Peyer's patch (tissue), 4 donors: ENCODE data around the gene PRSS23. TPM values are rescaled to one million over a fixed set of nuclear protein-coding genes. Genes with fewer than 3 reads are reported as not detected.

Experiments
- DNase-seq, 3 donors: peaks; one replicate each; pipeline ENCODE4 v3.0.0-alpha.2; 2017 to 2019
- H3K27ac ChIP-seq, 4 donors: fragments of 200-600 bp; sonication (generic); one replicate each; pipeline ENCODE4 v1.5.1; 2016 to 2019
- H3K27me3 ChIP-seq, 2 donors: fragments of 200-600 bp; sonication (generic); one replicate each; pipeline ENCODE4 v1.5.1; 2019
- H3K36me3 ChIP-seq, 3 donors: fragments of 200-600 bp; sonication (generic); one replicate each; pipeline ENCODE4 v1.5.1; 2016 to 2019
- H3K4me1 ChIP-seq, 4 donors: fragments of 200-600 bp; sonication (generic); one replicate each; pipeline ENCODE4 v1.5.1; 2016 to 2019
- H3K4me3 ChIP-seq, 4 donors: fragments of 200-600 bp; sonication (generic); 1 replicate in 3 of 4; 2 replicates in 1 of 4; pipeline ENCODE4 v1.5.1; 2016 to 2019; ENCODE audit warnings: mild to moderate bottlenecking in 1 of 4
- H3K9me3 ChIP-seq, 4 donors: fragments of 200-600 bp; sonication (generic); one replicate each; pipeline ENCODE4 v1.5.1; 2016 to 2019; ENCODE audit warnings: mild to moderate bottlenecking in 1 of 4
- POLR2A ChIP-seq, 2 donors: fragments of 450-650 bp; IDR thresholded peaks; one replicate each; pipeline ENCODE4 v1.5.1; 2017; ENCODE audit warnings: antibody characterized with exemption in 2 of 2, mild to moderate bottlenecking in 2 of 2, moderate library complexity in 2 of 2
- total RNA-seq, 4 donors: library from RNA; depleted of rRNA; stranded (reverse); fragments of >200 nt; gene quantifications; one replicate each; pipeline ENCODE4 v1.1.0, GENCODE V29; 2016
- TF ChIP-seq, protein P1 (sequence below), 6 experiments: fragments of 450-650 bp in 4 of 6; fragments of 200-600 bp in 2 of 6; sonication (generic) in 1 of 6; IDR thresholded peaks; one replicate each; pipeline ENCODE4 v1.5.1; 2017 to 2019; ENCODE audit warnings: antibody characterized with exemption in 6 of 6, mild to moderate bottlenecking in 3 of 6, moderate library complexity in 1 of 6

PRSS23 gene
- total RNA-seq, 4 donors from 2014 or later = 4.6 to 12.0 (median 8.5) TPM

DNA sequence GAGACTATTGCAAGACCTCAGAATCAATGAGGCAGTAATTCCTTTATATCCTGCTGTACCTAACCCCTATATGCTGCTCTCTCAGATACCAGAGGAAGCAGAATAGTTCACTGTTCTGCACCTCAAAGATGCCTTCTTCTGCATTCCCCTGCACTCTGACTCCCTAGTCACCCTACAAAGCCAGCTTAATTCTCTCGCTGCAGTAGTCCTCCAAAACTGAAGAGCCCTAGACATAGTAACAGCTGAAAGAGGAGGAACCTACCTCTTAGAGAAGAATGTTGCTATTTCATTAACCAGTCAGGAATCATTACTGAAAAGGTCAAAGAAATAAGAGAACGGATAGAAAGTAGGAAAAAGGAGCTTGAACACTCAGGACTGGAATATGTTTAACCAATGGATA lies 49.3 kb downstream of the PRSS23 start:
- H3K4me1 ChIP-seq = no peaks in the 10 kb centered on the region
- no peaks in the 10 kb centered on the region for H3K9me3 ChIP-seq
- no peaks in the 10 kb centered on the region for H3K27me3 ChIP-seq
- no peak overlapping the region for H3K27ac ChIP-seq
- no peak for DNase-seq
- no peak overlapping the region for H3K4me3 ChIP-seq
- TF ChIP-seq, protein P1, sequence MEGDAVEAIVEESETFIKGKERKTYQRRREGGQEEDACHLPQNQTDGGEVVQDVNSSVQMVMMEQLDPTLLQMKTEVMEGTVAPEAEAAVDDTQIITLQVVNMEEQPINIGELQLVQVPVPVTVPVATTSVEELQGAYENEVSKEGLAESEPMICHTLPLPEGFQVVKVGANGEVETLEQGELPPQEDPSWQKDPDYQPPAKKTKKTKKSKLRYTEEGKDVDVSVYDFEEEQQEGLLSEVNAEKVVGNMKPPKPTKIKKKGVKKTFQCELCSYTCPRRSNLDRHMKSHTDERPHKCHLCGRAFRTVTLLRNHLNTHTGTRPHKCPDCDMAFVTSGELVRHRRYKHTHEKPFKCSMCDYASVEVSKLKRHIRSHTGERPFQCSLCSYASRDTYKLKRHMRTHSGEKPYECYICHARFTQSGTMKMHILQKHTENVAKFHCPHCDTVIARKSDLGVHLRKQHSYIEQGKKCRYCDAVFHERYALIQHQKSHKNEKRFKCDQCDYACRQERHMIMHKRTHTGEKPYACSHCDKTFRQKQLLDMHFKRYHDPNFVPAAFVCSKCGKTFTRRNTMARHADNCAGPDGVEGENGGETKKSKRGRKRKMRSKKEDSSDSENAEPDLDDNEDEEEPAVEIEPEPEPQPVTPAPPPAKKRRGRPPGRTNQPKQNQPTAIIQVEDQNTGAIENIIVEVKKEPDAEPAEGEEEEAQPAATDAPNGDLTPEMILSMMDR (IDR thresholded peaks at IDR 0.05) = no peak
- no peak for TF ChIP-seq POLR2A (IDR thresholded peaks at IDR 0.05)
- H3K36me3 ChIP-seq = no peaks in the 10 kb centered on the region

Other genes with a start within 250 kb of the PRSS23 start
- gene ME3, start 127.9 kb upstream of the PRSS23 start, total RNA-seq = 10 to 100 TPM; 15.9 to 94.9 (median 51.3) TPM
- gene FZD4, start 154.9 kb downstream of the PRSS23 start, total RNA-seq = 10 to 100 TPM in 1 of 4 donors, 1 to 10 TPM in 3; 5.4 to 11.6 (median 8.7) TPM
- 10 to 100 TPM; 23.1 to 58.2 (median 40.1) TPM for gene TMEM135, start 237.4 kb downstream of the PRSS23 start, total RNA-seq